K562 (cell line): Measurements from ENCODE around the gene SUPT16H. TPM values are rescaled to one million over a fixed set of nuclear protein-coding genes. Genes with fewer than 3 reads are reported as not detected.

Source experiments
- CBX5 ChIP-seq: IDR thresholded peaks from 2 replicates; pipeline ENCODE4 v1.6.1; 2014; ENCODE audit warnings: low read depth, borderline replicate concordance
- CHD2 ChIP-seq: IDR thresholded peaks from 2 replicates; pipeline ENCODE4 v1.6.1; 2011; ENCODE audit warnings: low read depth, low read length
- CHD7 ChIP-seq: fragments of 200-600 bp; sonication (generic); IDR thresholded peaks from one replicate; pipeline ENCODE4 v1.6.1; 2012; ENCODE audit warnings: mild to moderate bottlenecking, low read depth, low read length, inconsistent platforms
- CTCF ChIP-seq, 3 experiments: IDR thresholded peaks in 2 of 3; conservative IDR thresholded peaks in 1 of 3; 2 replicates each; pipeline ENCODE4 v1.5.1; 2011 to 2012; ENCODE audit warnings: low read length in 3 of 3, mild to moderate bottlenecking in 3 of 3, control low read depth in 2 of 3, improper control_type of control experiment in 1 of 3, inconsistent platforms in 1 of 3, low read depth in 1 of 3, mixed read lengths in 1 of 3, moderate library complexity in 1 of 3; ENCODE audit not compliant: insufficient read depth in 2 of 3
- HLTF ChIP-seq: fragments of 450-650 bp; IDR thresholded peaks from 2 replicates; pipeline ENCODE4 v1.6.1; 2016
- MCM3 ChIP-seq: fragments of 450-650 bp; IDR thresholded peaks from 2 replicates; pipeline ENCODE4 v1.6.1; 2016
- POLR2A ChIP-seq: fragments of 450-650 bp; conservative IDR thresholded peaks from 2 replicates; pipeline ENCODE4 v1.6.1; 2016
- TBP ChIP-seq: optimal IDR thresholded peaks from 2 replicates; pipeline ENCODE3; 2011; ENCODE audit warnings: low read depth, low read length, improper control_type of control experiment
- ZNF232 ChIP-seq: sonication (generic); formaldehyde crosslinking; IDR thresholded peaks from 2 replicates; pipeline ENCODE4 v1.8.0; 2022; ENCODE audit warnings: mild to moderate bottlenecking, missing genetic modification reagents
- ZNF282 ChIP-seq: sonication (generic); formaldehyde crosslinking; IDR thresholded peaks from 2 replicates; pipeline ENCODE4 v1.8.1; 2023; ENCODE audit warnings: missing genetic modification reagents
- polyA plus RNA-seq, 8 experiments: library from polyadenylated mRNA; depleted of rRNA in 4 of 8; stranded (reverse) in 5 of 8; unstranded in 3 of 8; fragments of >200 nt; fragmentation: Nextera tagmentation in 2 of 8; fragmentation: Illumina TruSeq in 1 of 8; extraction: Ambion mirVana in 2 of 8; extraction: Trizol in 1 of 8; gene quantifications; 2 replicates each; pipeline versions ENCODE4 v1.2.1 to v1.2.3, GENCODE V29; 2011 to 2014; ENCODE audit warnings: inconsistent platforms in 1 of 8, missing spikeins in 1 of 8
- total RNA-seq, 7 experiments: library from RNA; depleted of rRNA in 6 of 7; stranded (reverse); fragments of >200 nt in 6 of 7; fragmentation: Illumina TruSeq in 2 of 7; extraction: Trizol in 2 of 7; gene quantifications; 2 replicates each; pipeline versions ENCODE4 v1.2.1 to v1.2.3, GENCODE V29; 2011 to 2021; ENCODE audit warnings: low replicate concordance in 1 of 7

Gene SUPT16H
- total and polyA plus RNA-seq, 9 of the 15 experiments (the other 6 are each of a cell fraction or from before 2014, with no cell fraction given): 75.4 to 152 (median 105) TPM

- TF ChIP-seq CHD7 (no peak), CHD2 (no peak), CBX5 (no peak), ZNF282 (CRISPR knock-in tag) (no peak), MCM3 (no peak), CTCF (IDR thresholded peaks at IDR 0.05 in 2 of 3, conservative IDR thresholded peaks at IDR 0.05 in 1 of 3; ENCODE audit: insufficient read depth in 2 of 3, low read depth in 1 of 3, low read length in 3 of 3) (no peak), POLR2A (no peak), HLTF (no peak), ZNF232 (CRISPR knock-in tag) (no peak), TBP (peak; percentile 12)
Observed at GRCh38 chr14:21317398-21317797, 66.4 kb downstream of the SUPT16H start (continued).
